Measurements from ENCODE around the gene LRP6. TPM values are rescaled to one million over a fixed set of nuclear protein-coding genes. Genes with fewer than 3 reads are reported as not detected.

LRP6 gene
- total RNA-seq, 1 experiment from 2014 or later, result 72.8 TPM

DNA sequence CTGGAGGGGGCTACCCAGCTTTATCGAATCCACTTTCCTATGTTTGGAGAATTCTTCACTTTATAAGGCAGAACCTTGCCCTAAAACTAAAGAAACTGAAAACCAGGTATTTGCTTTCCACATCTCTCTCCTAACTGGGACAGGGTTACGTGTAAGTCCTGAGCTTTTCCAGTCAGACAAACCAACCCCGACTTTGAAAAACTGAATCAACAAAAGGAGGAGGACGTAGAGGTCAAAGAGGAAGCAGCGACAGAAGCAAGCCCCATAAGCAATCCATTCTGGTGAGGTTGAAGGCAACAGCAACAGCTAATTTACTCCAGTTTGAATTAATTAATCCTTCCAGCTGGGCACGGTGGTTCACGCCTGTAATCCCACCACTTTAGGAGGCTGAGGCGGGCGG lies 47.2 kb downstream of the LRP6 start:
- Mint-ChIP-seq H3K36me3 (no peaks in the 10 kb centered on the region), H3K27me3 (ENCODE audit: low read depth) (no peaks in the 10 kb centered on the region), H3K27ac (peak overlapping the region; percentile 87), H3K4me3 (no peak overlapping the region), H3K9me3 (no peaks in the 10 kb centered on the region), H3K4me1 (peaks cover 56% of the 10 kb centered on the region)
- CTCF ChIA-PET, result interaction anchor here (0.7 kb wide), 1 partner anchor 10 kb away, joined by 3 read pairs; no protein-coding TSS in a partner anchor
- no peak for DNase-seq (ENCODE audit: low spot score)
- no peak for ATAC-seq
- POLR2A ChIA-PET, result no interaction called here
- TF ChIP-seq KAT7 (CRISPR knock-in tag; IDR thresholded peaks at IDR 0.05; ENCODE audit: borderline replicate concordance), result no peak
- no peak for TF ChIP-seq ELF4 (CRISPR knock-in tag; IDR thresholded peaks at IDR 0.05; ENCODE audit: low read depth)
- TF ChIP-seq ZBTB43 (CRISPR knock-in tag; IDR thresholded peaks at IDR 0.05), result no peak
- no peak for TF ChIP-seq EMX1 (CRISPR knock-in tag; IDR thresholded peaks at IDR 0.05)
- TF ChIP-seq, protein P1, sequence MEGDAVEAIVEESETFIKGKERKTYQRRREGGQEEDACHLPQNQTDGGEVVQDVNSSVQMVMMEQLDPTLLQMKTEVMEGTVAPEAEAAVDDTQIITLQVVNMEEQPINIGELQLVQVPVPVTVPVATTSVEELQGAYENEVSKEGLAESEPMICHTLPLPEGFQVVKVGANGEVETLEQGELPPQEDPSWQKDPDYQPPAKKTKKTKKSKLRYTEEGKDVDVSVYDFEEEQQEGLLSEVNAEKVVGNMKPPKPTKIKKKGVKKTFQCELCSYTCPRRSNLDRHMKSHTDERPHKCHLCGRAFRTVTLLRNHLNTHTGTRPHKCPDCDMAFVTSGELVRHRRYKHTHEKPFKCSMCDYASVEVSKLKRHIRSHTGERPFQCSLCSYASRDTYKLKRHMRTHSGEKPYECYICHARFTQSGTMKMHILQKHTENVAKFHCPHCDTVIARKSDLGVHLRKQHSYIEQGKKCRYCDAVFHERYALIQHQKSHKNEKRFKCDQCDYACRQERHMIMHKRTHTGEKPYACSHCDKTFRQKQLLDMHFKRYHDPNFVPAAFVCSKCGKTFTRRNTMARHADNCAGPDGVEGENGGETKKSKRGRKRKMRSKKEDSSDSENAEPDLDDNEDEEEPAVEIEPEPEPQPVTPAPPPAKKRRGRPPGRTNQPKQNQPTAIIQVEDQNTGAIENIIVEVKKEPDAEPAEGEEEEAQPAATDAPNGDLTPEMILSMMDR (IDR thresholded peaks at IDR 0.05), result no peak
- TF ChIP-seq, protein P2, sequence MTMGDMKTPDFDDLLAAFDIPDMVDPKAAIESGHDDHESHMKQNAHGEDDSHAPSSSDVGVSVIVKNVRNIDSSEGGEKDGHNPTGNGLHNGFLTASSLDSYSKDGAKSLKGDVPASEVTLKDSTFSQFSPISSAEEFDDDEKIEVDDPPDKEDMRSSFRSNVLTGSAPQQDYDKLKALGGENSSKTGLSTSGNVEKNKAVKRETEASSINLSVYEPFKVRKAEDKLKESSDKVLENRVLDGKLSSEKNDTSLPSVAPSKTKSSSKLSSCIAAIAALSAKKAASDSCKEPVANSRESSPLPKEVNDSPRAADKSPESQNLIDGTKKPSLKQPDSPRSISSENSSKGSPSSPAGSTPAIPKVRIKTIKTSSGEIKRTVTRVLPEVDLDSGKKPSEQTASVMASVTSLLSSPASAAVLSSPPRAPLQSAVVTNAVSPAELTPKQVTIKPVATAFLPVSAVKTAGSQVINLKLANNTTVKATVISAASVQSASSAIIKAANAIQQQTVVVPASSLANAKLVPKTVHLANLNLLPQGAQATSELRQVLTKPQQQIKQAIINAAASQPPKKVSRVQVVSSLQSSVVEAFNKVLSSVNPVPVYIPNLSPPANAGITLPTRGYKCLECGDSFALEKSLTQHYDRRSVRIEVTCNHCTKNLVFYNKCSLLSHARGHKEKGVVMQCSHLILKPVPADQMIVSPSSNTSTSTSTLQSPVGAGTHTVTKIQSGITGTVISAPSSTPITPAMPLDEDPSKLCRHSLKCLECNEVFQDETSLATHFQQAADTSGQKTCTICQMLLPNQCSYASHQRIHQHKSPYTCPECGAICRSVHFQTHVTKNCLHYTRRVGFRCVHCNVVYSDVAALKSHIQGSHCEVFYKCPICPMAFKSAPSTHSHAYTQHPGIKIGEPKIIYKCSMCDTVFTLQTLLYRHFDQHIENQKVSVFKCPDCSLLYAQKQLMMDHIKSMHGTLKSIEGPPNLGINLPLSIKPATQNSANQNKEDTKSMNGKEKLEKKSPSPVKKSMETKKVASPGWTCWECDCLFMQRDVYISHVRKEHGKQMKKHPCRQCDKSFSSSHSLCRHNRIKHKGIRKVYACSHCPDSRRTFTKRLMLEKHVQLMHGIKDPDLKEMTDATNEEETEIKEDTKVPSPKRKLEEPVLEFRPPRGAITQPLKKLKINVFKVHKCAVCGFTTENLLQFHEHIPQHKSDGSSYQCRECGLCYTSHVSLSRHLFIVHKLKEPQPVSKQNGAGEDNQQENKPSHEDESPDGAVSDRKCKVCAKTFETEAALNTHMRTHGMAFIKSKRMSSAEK (CRISPR knock-in tag; IDR thresholded peaks at IDR 0.05; ENCODE audit: borderline replicate concordance), result no peak
- TF ChIP-seq OVOL2 (CRISPR knock-in tag; IDR thresholded peaks at IDR 0.05; ENCODE audit: borderline replicate concordance), result no peak
- TF ChIP-seq, protein P3, sequence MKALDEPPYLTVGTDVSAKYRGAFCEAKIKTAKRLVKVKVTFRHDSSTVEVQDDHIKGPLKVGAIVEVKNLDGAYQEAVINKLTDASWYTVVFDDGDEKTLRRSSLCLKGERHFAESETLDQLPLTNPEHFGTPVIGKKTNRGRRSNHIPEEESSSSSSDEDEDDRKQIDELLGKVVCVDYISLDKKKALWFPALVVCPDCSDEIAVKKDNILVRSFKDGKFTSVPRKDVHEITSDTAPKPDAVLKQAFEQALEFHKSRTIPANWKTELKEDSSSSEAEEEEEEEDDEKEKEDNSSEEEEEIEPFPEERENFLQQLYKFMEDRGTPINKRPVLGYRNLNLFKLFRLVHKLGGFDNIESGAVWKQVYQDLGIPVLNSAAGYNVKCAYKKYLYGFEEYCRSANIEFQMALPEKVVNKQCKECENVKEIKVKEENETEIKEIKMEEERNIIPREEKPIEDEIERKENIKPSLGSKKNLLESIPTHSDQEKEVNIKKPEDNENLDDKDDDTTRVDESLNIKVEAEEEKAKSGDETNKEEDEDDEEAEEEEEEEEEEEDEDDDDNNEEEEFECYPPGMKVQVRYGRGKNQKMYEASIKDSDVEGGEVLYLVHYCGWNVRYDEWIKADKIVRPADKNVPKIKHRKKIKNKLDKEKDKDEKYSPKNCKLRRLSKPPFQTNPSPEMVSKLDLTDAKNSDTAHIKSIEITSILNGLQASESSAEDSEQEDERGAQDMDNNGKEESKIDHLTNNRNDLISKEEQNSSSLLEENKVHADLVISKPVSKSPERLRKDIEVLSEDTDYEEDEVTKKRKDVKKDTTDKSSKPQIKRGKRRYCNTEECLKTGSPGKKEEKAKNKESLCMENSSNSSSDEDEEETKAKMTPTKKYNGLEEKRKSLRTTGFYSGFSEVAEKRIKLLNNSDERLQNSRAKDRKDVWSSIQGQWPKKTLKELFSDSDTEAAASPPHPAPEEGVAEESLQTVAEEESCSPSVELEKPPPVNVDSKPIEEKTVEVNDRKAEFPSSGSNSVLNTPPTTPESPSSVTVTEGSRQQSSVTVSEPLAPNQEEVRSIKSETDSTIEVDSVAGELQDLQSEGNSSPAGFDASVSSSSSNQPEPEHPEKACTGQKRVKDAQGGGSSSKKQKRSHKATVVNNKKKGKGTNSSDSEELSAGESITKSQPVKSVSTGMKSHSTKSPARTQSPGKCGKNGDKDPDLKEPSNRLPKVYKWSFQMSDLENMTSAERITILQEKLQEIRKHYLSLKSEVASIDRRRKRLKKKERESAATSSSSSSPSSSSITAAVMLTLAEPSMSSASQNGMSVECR (CRISPR knock-in tag; IDR thresholded peaks at IDR 0.05; ENCODE audit: borderline replicate concordance), result no peak
- TF ChIP-seq, protein P4, sequence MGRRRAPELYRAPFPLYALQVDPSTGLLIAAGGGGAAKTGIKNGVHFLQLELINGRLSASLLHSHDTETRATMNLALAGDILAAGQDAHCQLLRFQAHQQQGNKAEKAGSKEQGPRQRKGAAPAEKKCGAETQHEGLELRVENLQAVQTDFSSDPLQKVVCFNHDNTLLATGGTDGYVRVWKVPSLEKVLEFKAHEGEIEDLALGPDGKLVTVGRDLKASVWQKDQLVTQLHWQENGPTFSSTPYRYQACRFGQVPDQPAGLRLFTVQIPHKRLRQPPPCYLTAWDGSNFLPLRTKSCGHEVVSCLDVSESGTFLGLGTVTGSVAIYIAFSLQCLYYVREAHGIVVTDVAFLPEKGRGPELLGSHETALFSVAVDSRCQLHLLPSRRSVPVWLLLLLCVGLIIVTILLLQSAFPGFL (CRISPR knock-in tag; IDR thresholded peaks at IDR 0.05; ENCODE audit: borderline replicate concordance), result no peak
- no peak for TF ChIP-seq AR (CRISPR knock-in tag; IDR thresholded peaks at IDR 0.05)
- no peak for TF ChIP-seq ERG (CRISPR knock-in tag; IDR thresholded peaks at IDR 0.05)
- TF ChIP-seq FOXP1 (CRISPR knock-in tag; IDR thresholded peaks at IDR 0.05; ENCODE audit: borderline replicate concordance), result no peak
- TF ChIP-seq NR2C2 (CRISPR knock-in tag; IDR thresholded peaks at IDR 0.05), result no peak
- TF ChIP-seq, protein P5, sequence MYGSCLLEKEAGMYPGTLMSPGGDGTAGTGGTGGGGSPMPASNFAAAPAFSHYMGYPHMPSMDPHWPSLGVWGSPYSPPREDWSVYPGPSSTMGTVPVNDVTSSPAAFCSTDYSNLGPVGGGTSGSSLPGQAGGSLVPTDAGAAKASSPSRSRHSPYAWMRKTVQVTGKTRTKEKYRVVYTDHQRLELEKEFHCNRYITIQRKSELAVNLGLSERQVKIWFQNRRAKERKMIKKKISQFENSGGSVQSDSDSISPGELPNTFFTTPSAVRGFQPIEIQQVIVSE (CRISPR knock-in tag; IDR thresholded peaks at IDR 0.05; ENCODE audit: borderline replicate concordance), result no peak
- TF ChIP-seq, protein P6, sequence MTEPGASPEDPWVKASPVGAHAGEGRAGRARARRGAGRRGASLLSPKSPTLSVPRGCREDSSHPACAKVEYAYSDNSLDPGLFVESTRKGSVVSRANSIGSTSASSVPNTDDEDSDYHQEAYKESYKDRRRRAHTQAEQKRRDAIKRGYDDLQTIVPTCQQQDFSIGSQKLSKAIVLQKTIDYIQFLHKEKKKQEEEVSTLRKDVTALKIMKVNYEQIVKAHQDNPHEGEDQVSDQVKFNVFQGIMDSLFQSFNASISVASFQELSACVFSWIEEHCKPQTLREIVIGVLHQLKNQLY (CRISPR knock-in tag; IDR thresholded peaks at IDR 0.05), result no peak
- no peak for TF ChIP-seq RELA (CRISPR knock-in tag; IDR thresholded peaks at IDR 0.05; ENCODE audit: borderline replicate concordance)

All from WTC11 (cell line).